D721Med (cell line): ENCODE data around the gene FIBIN.
"Not testable (repeated sequence)": the region's sequence is repeated elsewhere in the genome, so short reads cannot be mapped to it uniquely, and the experiment has no call there.

Source experiments
- DNase-seq: peaks from one replicate; pipeline ENCODE4 v3.0.0; 2011; ENCODE audit warnings: low spot score; ENCODE audit not compliant: insufficient read length
- FAIRE-seq: peaks from 2 replicates; lab custom pipeline; 2011; peaks lifted over from hg19 to GRCh38; lab: Jason Lieb, UNC
- TF ChIP-seq, protein P1 (sequence below): IDR thresholded peaks from 2 replicates; pipeline ENCODE4 v1.5.1; 2012; ENCODE audit warnings: mild to moderate bottlenecking, control low read depth; ENCODE audit not compliant: insufficient read depth; ENCODE audit errors: missing control alignments

The FIBIN gene

DNA sequence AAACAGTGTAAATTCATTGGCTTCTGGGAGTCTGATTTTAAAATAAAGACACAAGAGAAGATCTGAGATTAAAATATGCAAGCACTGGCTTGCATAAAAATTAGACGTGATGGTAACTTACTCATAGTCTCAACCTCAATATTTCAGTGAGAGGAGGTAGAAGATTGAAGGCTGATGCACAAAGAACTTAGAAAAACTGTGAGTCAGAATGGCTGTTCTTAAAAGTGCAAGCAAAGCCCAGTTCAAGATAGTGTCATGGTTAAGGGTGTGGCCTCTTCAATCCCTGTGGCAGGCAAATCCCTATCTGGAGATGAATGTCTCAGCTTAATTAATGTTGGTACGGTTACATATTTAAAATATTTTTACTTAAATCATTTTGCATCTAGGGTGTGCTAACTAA lies 33.6 kb upstream of the FIBIN start:
- DNase-seq (no peak), FAIRE-seq (no peak)
- TF ChIP-seq, protein P1, sequence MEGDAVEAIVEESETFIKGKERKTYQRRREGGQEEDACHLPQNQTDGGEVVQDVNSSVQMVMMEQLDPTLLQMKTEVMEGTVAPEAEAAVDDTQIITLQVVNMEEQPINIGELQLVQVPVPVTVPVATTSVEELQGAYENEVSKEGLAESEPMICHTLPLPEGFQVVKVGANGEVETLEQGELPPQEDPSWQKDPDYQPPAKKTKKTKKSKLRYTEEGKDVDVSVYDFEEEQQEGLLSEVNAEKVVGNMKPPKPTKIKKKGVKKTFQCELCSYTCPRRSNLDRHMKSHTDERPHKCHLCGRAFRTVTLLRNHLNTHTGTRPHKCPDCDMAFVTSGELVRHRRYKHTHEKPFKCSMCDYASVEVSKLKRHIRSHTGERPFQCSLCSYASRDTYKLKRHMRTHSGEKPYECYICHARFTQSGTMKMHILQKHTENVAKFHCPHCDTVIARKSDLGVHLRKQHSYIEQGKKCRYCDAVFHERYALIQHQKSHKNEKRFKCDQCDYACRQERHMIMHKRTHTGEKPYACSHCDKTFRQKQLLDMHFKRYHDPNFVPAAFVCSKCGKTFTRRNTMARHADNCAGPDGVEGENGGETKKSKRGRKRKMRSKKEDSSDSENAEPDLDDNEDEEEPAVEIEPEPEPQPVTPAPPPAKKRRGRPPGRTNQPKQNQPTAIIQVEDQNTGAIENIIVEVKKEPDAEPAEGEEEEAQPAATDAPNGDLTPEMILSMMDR: no peak

DNA sequence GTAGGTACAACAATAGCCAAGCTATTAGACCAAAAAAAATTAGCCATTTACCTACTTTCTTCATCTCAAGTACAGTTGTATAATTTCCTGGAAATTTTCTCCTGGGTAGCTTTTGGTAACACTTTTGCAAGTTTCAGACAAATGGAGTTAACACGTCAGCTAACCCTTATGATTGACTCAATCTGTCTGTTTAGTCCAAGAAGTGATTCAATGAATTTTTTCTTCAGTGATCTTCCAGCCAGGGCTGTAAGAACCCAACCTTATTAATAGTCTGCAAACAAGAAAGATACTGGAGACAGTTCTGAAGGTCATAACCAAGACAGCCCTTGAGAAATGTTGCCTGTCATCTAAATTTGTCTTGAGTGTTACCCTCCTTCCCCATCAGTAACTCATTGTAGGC lies 30.1 kb upstream of the FIBIN start:
- no peak for DNase-seq
- no peak for FAIRE-seq
- TF ChIP-seq, protein P1: no peak

DNA sequence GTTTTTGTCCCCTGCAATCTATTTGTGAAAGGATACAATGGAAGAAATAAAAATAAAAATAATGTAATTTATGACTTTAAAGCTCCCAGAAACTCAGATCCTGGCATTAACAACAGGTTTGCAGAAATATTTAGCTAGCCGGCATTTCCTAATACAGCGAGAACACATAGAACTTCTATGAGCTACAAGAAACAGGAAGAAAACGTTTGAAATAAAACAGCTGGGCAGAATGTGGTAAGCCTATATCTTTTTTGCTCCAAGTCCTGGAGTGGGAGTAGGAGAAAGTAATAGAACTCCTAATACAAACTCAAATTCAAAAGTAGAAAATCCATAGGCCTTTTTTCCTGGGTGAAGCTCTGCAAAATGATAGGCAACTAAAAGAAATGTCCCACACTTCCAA lies 29.6 kb upstream of the FIBIN start:
- DNase-seq: no peak
- TF ChIP-seq, protein P1: no peak
- no peak for FAIRE-seq

DNA sequence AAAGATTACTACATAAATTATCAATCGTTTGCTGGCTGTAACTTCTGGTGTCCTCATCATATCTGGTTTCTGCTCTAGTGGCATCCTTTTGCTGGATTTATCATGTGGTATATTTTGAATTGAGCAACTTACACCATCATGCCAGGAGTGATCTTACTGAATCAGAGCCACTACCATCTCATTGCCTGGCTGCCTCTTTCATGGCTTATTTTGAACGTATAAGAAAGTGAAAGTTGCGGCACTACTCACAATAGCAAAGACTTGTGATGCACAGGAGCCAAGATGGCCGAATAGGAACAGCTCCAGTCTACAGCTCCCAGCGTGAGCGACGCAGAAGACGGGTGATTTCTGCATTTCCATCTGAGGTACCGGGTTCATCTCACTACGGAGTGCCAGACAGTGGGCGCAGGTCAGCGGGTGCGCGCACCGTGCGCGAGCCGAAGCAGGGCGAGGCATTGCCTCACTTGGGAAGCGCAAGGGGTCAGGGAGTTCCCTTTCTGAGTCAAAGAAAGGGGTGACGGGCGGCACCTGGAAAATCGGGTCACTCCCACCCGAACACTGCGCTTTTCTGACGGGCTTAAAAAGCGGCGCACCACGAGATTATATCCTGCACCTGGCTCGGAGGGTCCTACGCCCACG lies 28.9 kb upstream of the FIBIN start:
- not testable (repeated sequence) for FAIRE-seq, DNase-seq

DNA sequence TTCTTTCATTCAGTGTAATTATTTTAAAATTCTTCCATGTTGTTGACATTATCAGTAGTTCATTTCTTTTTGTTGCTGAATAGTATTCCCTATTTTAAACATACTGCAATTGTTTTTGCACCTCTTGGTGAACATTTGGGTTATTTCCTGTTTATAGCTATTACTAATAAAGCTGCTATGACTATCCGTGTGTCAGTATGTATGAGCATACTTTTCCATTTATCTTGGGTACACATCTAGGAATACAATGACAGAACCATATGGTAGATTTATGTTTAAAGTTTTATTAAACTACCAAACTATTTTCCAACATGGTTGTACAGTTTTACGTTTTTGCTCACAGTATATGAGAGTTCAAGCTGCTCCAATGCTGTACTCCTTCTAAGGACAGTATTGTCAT lies 22.0 kb upstream of the FIBIN start:
- DNase-seq (no peak), FAIRE-seq (no peak)
- TF ChIP-seq, protein P1: no peak

DNA sequence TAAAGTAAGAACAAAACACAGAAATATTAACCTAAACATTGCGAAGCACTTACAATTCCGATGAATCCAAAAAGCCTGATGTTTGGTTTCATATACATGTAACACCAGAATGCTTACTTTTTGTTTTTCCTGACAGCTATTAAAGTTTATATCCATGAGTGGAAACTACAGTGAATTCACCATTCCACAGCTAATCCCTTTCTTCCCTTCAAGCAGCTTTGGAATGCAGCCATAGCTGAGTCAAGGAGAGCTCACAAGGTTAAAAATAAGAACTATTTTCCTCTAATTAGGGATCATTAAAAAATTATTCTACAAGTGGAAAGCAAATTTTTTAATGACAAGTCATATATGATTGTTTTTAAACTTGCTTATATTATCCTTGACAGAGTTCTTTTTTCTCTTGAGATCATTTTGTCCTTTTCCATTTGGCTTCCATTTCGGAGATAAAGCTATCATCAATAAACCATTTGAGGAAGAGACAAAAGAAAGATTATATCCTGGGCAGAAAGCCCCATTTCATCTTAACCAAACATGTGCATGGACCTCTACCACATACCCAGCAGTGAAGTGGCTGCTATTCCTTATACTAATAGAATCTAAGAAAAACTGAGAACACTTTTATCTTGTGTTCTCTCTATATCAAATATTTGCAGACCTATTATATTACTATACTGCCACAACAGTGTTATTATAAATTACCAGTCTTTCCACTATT lies 19.7 kb upstream of the FIBIN start:
- TF ChIP-seq, protein P1: no peak
- no peak for DNase-seq
- no peak for FAIRE-seq

- FAIRE-seq: no peak
- no peak for DNase-seq
- TF ChIP-seq, protein P1: no peak
Observed at GRCh38 chr11:26974996-26975395, 18.9 kb upstream of the FIBIN start.

DNA sequence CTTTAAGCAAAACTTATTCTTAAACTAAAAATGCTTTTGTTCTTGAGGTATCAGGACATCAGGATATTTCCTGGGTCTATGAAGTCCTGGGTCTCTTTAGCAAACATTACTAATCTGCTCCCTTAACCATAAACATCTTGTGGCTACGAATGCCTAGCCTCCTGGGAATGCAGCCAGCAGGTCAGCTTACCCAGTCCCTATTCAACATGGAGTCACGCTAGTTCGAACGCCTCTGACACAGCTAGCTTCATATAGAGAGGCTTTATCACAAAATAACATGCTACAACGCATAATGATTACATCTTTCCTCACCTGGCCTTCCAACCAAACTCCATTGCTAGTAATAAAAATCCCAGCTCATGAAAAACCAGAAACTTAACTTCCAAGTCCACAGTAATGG lies 17.5 kb upstream of the FIBIN start:
- FAIRE-seq: no peak
- TF ChIP-seq, protein P1: no peak
- no peak for DNase-seq

- FAIRE-seq, DNase-seq: not testable (repeated sequence)
Observed at GRCh38 chr11:26977209-26977608, 16.7 kb upstream of the FIBIN start.
